Adipose tissue (tissue), 3 donors: ENCODE data around the gene DOCK4. TPM values are rescaled to one million over a fixed set of nuclear protein-coding genes. Genes with fewer than 3 reads are reported as not detected.

Experiments used
- H3K27ac ChIP-seq: one replicate; pipeline ENCODE4 v1.5.1; 2013; ENCODE audit warnings: low read depth, low read length
- WGBS, 3 donors: extraction: QIAGEN DNeasy Blood & Tissue Kit; methylation state at CpG; one replicate each; pipeline ENCODE4 v1.1.7; 2013; 5-methylcytosine and 5-hydroxymethylcytosine counted together
- polyA plus RNA-seq, 3 donors: library from polyadenylated mRNA; stranded (reverse); fragments of 200-250 nt; gene quantifications; one replicate each; pipeline ENCODE4 v1.2.3, GENCODE V29; 2013
- donor health status: healthy with polysubstance abuse.
- donor health status: Bipolar disorder and iron deficiency.
- donor health status: healthy.

Gene DOCK4
- polyA plus RNA-seq, 3 donors = 3.0 to 9.7 (median 7.6) TPM

- no peak overlapping the region for H3K27ac ChIP-seq
These were observed 132.7 kb downstream of the DOCK4 start for GRCh38 chr7:112073530-112073929.

GRCh38 chr7:112072541-112073245 is 133.5 kb downstream of the DOCK4 start:
- H3K27ac ChIP-seq = no peak overlapping the region
- WGBS, 3 donors = 68 to 75% (median 70%) methylated on average over 4 of the region's 4 CpGs

- H3K27ac ChIP-seq = no peak overlapping the region
These were observed 134.3 kb downstream of the DOCK4 start for GRCh38 chr7:112071856-112072255.

GRCh38 chr7:112070674-112071256 is 135.4 kb downstream of the DOCK4 start:
- 30 to 89% (median 88%) methylated on average over 5 of the region's 5 CpGs for WGBS, 3 donors

GRCh38 chr7:112069879-112070321 is 136.3 kb downstream of the DOCK4 start:
- no peak overlapping the region for H3K27ac ChIP-seq
- 76 to 89% (median 79%) methylated on average over 3 of the region's 3 CpGs for WGBS, 3 donors

More at GRCh38 chr7:112070674-112071256, 135.4 kb downstream of the DOCK4 start:
- H3K27ac ChIP-seq = no peak overlapping the region

GRCh38 chr7:112068967-112069366 is 137.2 kb downstream of the DOCK4 start:
- 68 to 86% (median 86%) methylated on average over 4 of the region's 4 CpGs for WGBS, 3 donors

GRCh38 chr7:112067632-112068540 is 138.3 kb downstream of the DOCK4 start:
- 53 to 83% (median 77%) methylated on average over 5 of the region's 5 CpGs for WGBS, 3 donors
- H3K27ac ChIP-seq = no peak overlapping the region

More at GRCh38 chr7:112068967-112069366, 137.2 kb downstream of the DOCK4 start:
- H3K27ac ChIP-seq = no peak overlapping the region

GRCh38 chr7:112067200-112067599 is 139.0 kb downstream of the DOCK4 start:
- WGBS, 3 donors = 62 to 81% (median 74%) methylated on average over 2 of the region's 2 CpGs
- no peak overlapping the region for H3K27ac ChIP-seq

- WGBS, 3 donors = 83 to 95% (median 92%) methylated on average over 1 of the region's 1 CpG
- no peak overlapping the region for H3K27ac ChIP-seq
These were observed 140.4 kb downstream of the DOCK4 start for GRCh38 chr7:112065758-112066157.

- 86 to 96% (median 94%) methylated on average over 5 of the region's 5 CpGs for WGBS, 3 donors
- no peak overlapping the region for H3K27ac ChIP-seq
These were observed 141.4 kb downstream of the DOCK4 start for GRCh38 chr7:112064627-112065385.

- 95 to 100% (median 97%) methylated on average over 2 of the region's 2 CpGs for WGBS, 3 donors
- H3K27ac ChIP-seq = no peak overlapping the region
These were observed 142.2 kb downstream of the DOCK4 start for GRCh38 chr7:112063974-112064373.

GRCh38 chr7:112061051-112061450 is 145.1 kb downstream of the DOCK4 start:
- 81 to 94% (median 87%) methylated on average over 3 of the region's 3 CpGs for WGBS, 3 donors
- H3K27ac ChIP-seq = no peak overlapping the region

GRCh38 chr7:112060625-112061024 is 145.6 kb downstream of the DOCK4 start:
- no peak overlapping the region for H3K27ac ChIP-seq
- 81 to 93% (median 88%) methylated on average over 2 of the region's 2 CpGs for WGBS, 3 donors

- H3K27ac ChIP-seq = no peak overlapping the region
- WGBS, 3 donors = 66 to 85% (median 75%) methylated on average over 1 of the region's 1 CpG
These were observed 146.5 kb downstream of the DOCK4 start for GRCh38 chr7:112059675-112060074.

GRCh38 chr7:112058686-112059085 is 147.5 kb downstream of the DOCK4 start:
- 48 to 93% (median 55%) methylated on average over 1 of the region's 1 CpG for WGBS, 3 donors
- H3K27ac ChIP-seq = no peak overlapping the region

GRCh38 chr7:112056409-112056808 is 149.8 kb downstream of the DOCK4 start:
- WGBS, 3 donors = 52 to 59% (median 53%) methylated on average over 2 of the region's 2 CpGs
- no peak overlapping the region for H3K27ac ChIP-seq

GRCh38 chr7:112053737-112054069 is 152.5 kb downstream of the DOCK4 start:
- no peak overlapping the region for H3K27ac ChIP-seq
- WGBS, 3 donors = 90 to 95% (median 95%) methylated on average over 5 of the region's 5 CpGs

GRCh38 chr7:112052993-112053736 is 153.0 kb downstream of the DOCK4 start:
- no peak overlapping the region for H3K27ac ChIP-seq
- WGBS, 3 donors = 84 to 88% (median 86%) methylated on average over 1 of the region's 1 CpG
